GM23338 (cell line): ENCODE results near the gene CCDC81. TPM values are rescaled to one million over a fixed set of nuclear protein-coding genes. Genes with fewer than 3 reads are reported as not detected.

ENCODE experiments used
- ATAC-seq: fragments of 200-7000 bp; cut with Tn5 transposase; 3 replicates; pipeline ENCODE4 v1.9.1; 2020
- DNase-seq: peaks from one replicate; pipeline ENCODE4 v3.0.0-alpha.2; 2015; ENCODE audit warnings: low spot score
- H2AFZ ChIP-seq: fragments of 200-600 bp; sonication (generic); 2 replicates; pipeline ENCODE4 v1.8.0; 2016; ENCODE audit warnings: antibody characterized with exemption, mild to moderate bottlenecking, moderate library complexity
- H3F3A ChIP-seq: fragments of 200-600 bp; sonication (generic); replicated peaks from 2 replicates; pipeline ENCODE4 v1.8.0; 2017; ENCODE audit warnings: antibody characterized with exemption, mixed run types, low read depth
- H3K27ac ChIP-seq: fragments of 200-600 bp; sonication (generic); 2 replicates; pipeline ENCODE4 v1.6.1; 2016; ENCODE audit warnings: low read depth
- H3K27me3 ChIP-seq: fragments of 200-600 bp; sonication (generic); 2 replicates; pipeline ENCODE4 v1.8.0; 2016; ENCODE audit warnings: mild to moderate bottlenecking, mixed run types, moderate library complexity; ENCODE audit not compliant: insufficient read depth
- H3K36me3 ChIP-seq: fragments of 200-600 bp; sonication (generic); 2 replicates; pipeline ENCODE4 v1.8.0; 2016; ENCODE audit warnings: mild to moderate bottlenecking; ENCODE audit not compliant: insufficient read depth
- H3K4me1 ChIP-seq: fragments of 200-600 bp; sonication (generic); 2 replicates; pipeline ENCODE4 v1.8.0; 2016; ENCODE audit warnings: mild to moderate bottlenecking, moderate library complexity; ENCODE audit not compliant: insufficient read depth
- H3K4me2 ChIP-seq: fragments of 200-600 bp; sonication (generic); 2 replicates; pipeline ENCODE4 v1.7.1; 2017; ENCODE audit warnings: mixed run types
- H3K4me3 ChIP-seq: fragments of 200-600 bp; sonication (generic); 2 replicates; pipeline ENCODE4 v1.6.1; 2016; ENCODE audit warnings: mixed run types
- H3K79me2 ChIP-seq: fragments of 200-600 bp; sonication (generic); replicated peaks from 2 replicates; pipeline ENCODE4 v1.8.0; 2017; ENCODE audit warnings: mild to moderate bottlenecking; ENCODE audit not compliant: insufficient read depth
- H3K9me2 ChIP-seq: fragments of 200-600 bp; sonication (generic); 2 replicates; pipeline ENCODE4 v1.8.0; 2017; ENCODE audit not compliant: insufficient read depth
- H4K20me1 ChIP-seq: fragments of 200-600 bp; sonication (generic); replicated peaks from 2 replicates; pipeline ENCODE4 v1.8.0; 2017; ENCODE audit warnings: mild to moderate bottlenecking; ENCODE audit not compliant: insufficient read depth
- H3K27ac Mint-ChIP-seq: 2 replicates; pipeline ENCODE4 v1.8.0; 2020; ENCODE audit warnings: inconsistent platforms, mild to moderate bottlenecking, moderate library complexity, mixed read lengths
- H3K27me3 Mint-ChIP-seq: 3 replicates; pipeline ENCODE4 v1.8.0; 2022; ENCODE audit warnings: low read depth, mild to moderate bottlenecking, moderate library complexity, mixed read lengths, inconsistent platforms; ENCODE audit not compliant: insufficient read depth, poor library complexity
- H3K36me3 Mint-ChIP-seq: 3 replicates; pipeline ENCODE4 v1.8.0; 2021; ENCODE audit warnings: low read depth, mild to moderate bottlenecking, inconsistent platforms, moderate library complexity, mixed read lengths
- H3K4me1 Mint-ChIP-seq: 3 replicates; pipeline ENCODE4 v1.8.0; 2020; ENCODE audit warnings: mild to moderate bottlenecking, inconsistent platforms, mixed read lengths
- H3K4me3 Mint-ChIP-seq: 3 replicates; pipeline ENCODE4 v1.8.0; 2021; ENCODE audit warnings: moderate library complexity, mild to moderate bottlenecking, inconsistent platforms, mixed read lengths
- H3K9me3 Mint-ChIP-seq: 3 replicates; pipeline ENCODE4 v1.8.0; 2020; ENCODE audit warnings: moderate library complexity, mild to moderate bottlenecking, inconsistent platforms, mixed read lengths
- CTCF ChIP-seq, 2 experiments: fragments of 200-600 bp in 1 of 2; sonication (generic) in 1 of 2; conservative IDR thresholded peaks; 2 replicates each; pipeline versions ENCODE4 v1.5.1 to v1.6.1; 2016 to 2017; ENCODE audit warnings: antibody characterized with exemption in 2 of 2, low read depth in 2 of 2, mild to moderate bottlenecking in 2 of 2, moderate library complexity in 1 of 2
- EZH2 ChIP-seq: fragments of 200-600 bp; sonication (generic); IDR thresholded peaks from one replicate; pipeline ENCODE4 v1.8.0; 2017; ENCODE audit warnings: antibody characterized with exemption, mild to moderate bottlenecking, low read depth; ENCODE audit not compliant: unreplicated experiment
- EZH2phosphoT487 ChIP-seq: fragments of 200-600 bp; sonication (generic); IDR thresholded peaks from one replicate; pipeline ENCODE4 v1.8.1; 2018; ENCODE audit warnings: antibody characterized with exemption; ENCODE audit not compliant: unreplicated experiment
- NANOG ChIP-seq: IDR thresholded peaks from 2 replicates; pipeline ENCODE4 v1.6.1; 2016; ENCODE audit warnings: antibody characterized with exemption, borderline replicate concordance
- POLR2AphosphoS5 ChIP-seq: IDR thresholded peaks from 2 replicates; pipeline ENCODE4 v1.6.1; 2016; ENCODE audit warnings: antibody characterized with exemption, low read depth
- STAT1 ChIP-seq: IDR thresholded peaks from one replicate; pipeline ENCODE4 v1.6.1; 2016; ENCODE audit warnings: antibody characterized with exemption; ENCODE audit not compliant: unreplicated experiment
- ZNF114 ChIP-seq: fragments of 250-450 bp; sonication (Bioruptor Pico); IDR thresholded peaks from 2 replicates; pipeline ENCODE4 v1.5.0; 2020; ENCODE audit warnings: mild to moderate bottlenecking, moderate library complexity
- ZNF462 ChIP-seq: fragments of 250-450 bp; sonication (Bioruptor Pico); IDR thresholded peaks from 2 replicates; pipeline ENCODE4 v1.5.0; 2020; ENCODE audit warnings: mild to moderate bottlenecking, moderate library complexity
- polyA plus RNA-seq: library from polyadenylated mRNA; unstranded; fragments of >200 nt; fragmentation: Nextera tagmentation; extraction: Ambion mirVana; gene quantifications from 2 replicates; pipeline ENCODE4 v1.2.1, GENCODE V29; 2016
- total RNA-seq: library from RNA; depleted of rRNA; stranded (reverse); fragments of >200 nt; shearing (Covaris generic); gene quantifications from 2 replicates; pipeline ENCODE4 v1.2.3, GENCODE V29; 2014

Gene CCDC81
- total and polyA plus RNA-seq, 2 experiments from 2014 or later: 0.37 to 4.3 TPM

GRCh38 chr11:86396396-86396795, 21.7 kb downstream of the CCDC81 start (continued):
- no peak for TF ChIP-seq ZNF462 (CRISPR knock-in tag)
- no peak for TF ChIP-seq NANOG
- no peak for TF ChIP-seq POLR2AphosphoS5
- no peak for TF ChIP-seq ZNF114 (CRISPR knock-in tag)

GRCh38 chr11:86397351-86397750, 22.7 kb downstream of the CCDC81 start:
- no peaks in the 10 kb centered on the region for H3K27me3 ChIP-seq
- no peaks in the 10 kb centered on the region for H3K9me3 Mint-ChIP-seq
- no peak overlapping the region for H3K4me2 ChIP-seq
- no peaks in the 10 kb centered on the region for H3K79me2 ChIP-seq
- no peak for DNase-seq
- H3K9me2 ChIP-seq: no peaks in the 10 kb centered on the region; the same call in 1 of the 2 replicates
- H2AFZ ChIP-seq: no peak overlapping the region
- H3K4me3 Mint-ChIP-seq: no peak overlapping the region
- H3K36me3 Mint-ChIP-seq: no peaks in the 10 kb centered on the region
- no peak overlapping the region for H3K4me3 ChIP-seq
- no peak overlapping the region for H3K27ac ChIP-seq
- peaks cover 15% of the 10 kb centered on the region for H3K4me1 Mint-ChIP-seq
- H3K27me3 Mint-ChIP-seq: no peaks in the 10 kb centered on the region
- H3K27ac Mint-ChIP-seq: no peak overlapping the region
- no peaks in the 10 kb centered on the region for H3F3A ChIP-seq
- H4K20me1 ChIP-seq: no peaks in the 10 kb centered on the region
- H3K4me1 ChIP-seq: 0 out of 2 replicates have a peak, but pooled peaks cover 4% of the 10 kb centered on the region
- no peak for ATAC-seq
- no peaks in the 10 kb centered on the region for H3K36me3 ChIP-seq
- TF ChIP-seq ZNF114 (CRISPR knock-in tag) (no peak), EZH2phosphoT487 (no peak), ZNF462 (CRISPR knock-in tag) (no peak), CTCF (conservative IDR thresholded peaks at IDR 0.05; ENCODE audit: low read depth in 2 of 2) (no peak), EZH2 (no peak), STAT1 (no peak)
